Activated CD4-positive, alpha-beta T cell treated with anti-CD3 and anti-CD28 coated beads for 24 hours (primary cell): ENCODE measurements around the gene ADCY10.
"Not testable (repeated sequence)": the region's sequence is repeated elsewhere in the genome, so short reads cannot be mapped to it uniquely, and the experiment has no call there.

ENCODE experiments used
- DNase-seq, 2 donors: peaks; one replicate each; pipeline ENCODE4 v3.0.0-alpha.2; 2020; ENCODE audit warnings: low read depth in 2 of 2

Gene ADCY10

GRCh38 chr1:167856711-167857418 lies 57.1 kb downstream of the ADCY10 start:
- DNase-seq: no peak

- DNase-seq: no peak
Observed at GRCh38 chr1:167854184-167854583, 59.8 kb downstream of the ADCY10 start.

- DNase-seq: no peak
Observed at GRCh38 chr1:167849666-167850065, 64.3 kb downstream of the ADCY10 start.

- no peak for DNase-seq
Observed at GRCh38 chr1:167842872-167843271, 71.1 kb downstream of the ADCY10 start.

- DNase-seq: no peak
Observed at GRCh38 chr1:167841530-167841929, 72.4 kb downstream of the ADCY10 start.

GRCh38 chr1:167839009-167839408 lies 74.9 kb downstream of the ADCY10 start:
- no peak for DNase-seq

- DNase-seq: no peak
Observed at GRCh38 chr1:167837326-167837725, 76.6 kb downstream of the ADCY10 start.

GRCh38 chr1:167836197-167836596 lies 77.7 kb downstream of the ADCY10 start:
- DNase-seq: no peak

GRCh38 chr1:167833904-167834303 lies 80.0 kb downstream of the ADCY10 start:
- DNase-seq: no peak

- no peak for DNase-seq
Observed at GRCh38 chr1:167832693-167833092, 81.2 kb downstream of the ADCY10 start.

GRCh38 chr1:167830668-167831067 lies 83.3 kb downstream of the ADCY10 start:
- not testable (repeated sequence) for DNase-seq

- DNase-seq: no peak
Observed at GRCh38 chr1:167829868-167830267, 84.1 kb downstream of the ADCY10 start.

GRCh38 chr1:167826127-167826526 lies 87.8 kb downstream of the ADCY10 start:
- no peak for DNase-seq

- no peak for DNase-seq
Observed at GRCh38 chr1:167825419-167826079, 88.4 kb downstream of the ADCY10 start.

GRCh38 chr1:167824163-167824794 lies 89.7 kb downstream of the ADCY10 start:
- DNase-seq: no peak

- no peak for DNase-seq
Observed at GRCh38 chr1:167821969-167822685, 91.8 kb downstream of the ADCY10 start.

GRCh38 chr1:167821356-167821685 lies 92.6 kb downstream of the ADCY10 start:
- DNase-seq: no peak

- no peak for DNase-seq
Observed at GRCh38 chr1:167820684-167821355, 93.1 kb downstream of the ADCY10 start.

GRCh38 chr1:167819849-167820683 lies 93.9 kb downstream of the ADCY10 start:
- DNase-seq: no peak

- DNase-seq: no peak
Observed at GRCh38 chr1:167815650-167816049, 98.3 kb downstream of the ADCY10 start.

- no peak for DNase-seq
Observed at GRCh38 chr1:167812972-167813371, 101.0 kb downstream of the ADCY10 start.
